ENCODE results near the gene TRIML1.

Gene TRIML1

GRCh38 chr4:188110741-188111471 is 28.3 kb upstream of the TRIML1 start:
- TF ChIP-seq CTCF (IDR thresholded peaks at IDR 0.05; ENCODE audit: extremely low read depth, missing control alignments) = no peak

GRCh38 chr4:188111955-188112354 is 27.3 kb upstream of the TRIML1 start:
- no peak for DNase-seq (ENCODE audit: low spot score)
- no peak for TF ChIP-seq CTCF (IDR thresholded peaks at IDR 0.05; ENCODE audit: extremely low read depth, missing control alignments)

More at GRCh38 chr4:188110741-188111471, 28.3 kb upstream of the TRIML1 start:
- DNase-seq (ENCODE audit: low spot score) = no peak

- no peak for TF ChIP-seq CTCF (IDR thresholded peaks at IDR 0.05; ENCODE audit: extremely low read depth, missing control alignments)
- DNase-seq (ENCODE audit: low spot score) = no peak
These were observed 26.1 kb upstream of the TRIML1 start for GRCh38 chr4:188113156-188113555.

GRCh38 chr4:188117631-188118324 is 21.5 kb upstream of the TRIML1 start:
- no peak for DNase-seq (ENCODE audit: low spot score)
- TF ChIP-seq CTCF (IDR thresholded peaks at IDR 0.05; ENCODE audit: extremely low read depth, missing control alignments) = no peak

- TF ChIP-seq CTCF (IDR thresholded peaks at IDR 0.05; ENCODE audit: extremely low read depth, missing control alignments) = no peak
- no peak for DNase-seq (ENCODE audit: low spot score)
These were observed 17.7 kb upstream of the TRIML1 start for GRCh38 chr4:188121530-188121929.

- DNase-seq (ENCODE audit: low spot score) = no peak
- no peak for TF ChIP-seq CTCF (IDR thresholded peaks at IDR 0.05; ENCODE audit: extremely low read depth, missing control alignments)
These were observed 11.9 kb upstream of the TRIML1 start for GRCh38 chr4:188127214-188127874.

- no peak for TF ChIP-seq CTCF (IDR thresholded peaks at IDR 0.05; ENCODE audit: extremely low read depth, missing control alignments)
- no peak for DNase-seq (ENCODE audit: low spot score)
These were observed 8.9 kb upstream of the TRIML1 start for GRCh38 chr4:188130355-188130754.

Measured in GM20000 (cell line).